GM18858 (cell line): Measurements from ENCODE around the gene CLIP1.
"Not testable (repeated sequence)": the region's sequence is repeated elsewhere in the genome, so short reads cannot be mapped to it uniquely, and the experiment has no call there.

Source experiments
- ATAC-seq: cut with Tn5 transposase; IDR thresholded peaks from one replicate; pipeline ENCODE4 v1.9.1; 2021; ENCODE audit not compliant: unreplicated experiment

The CLIP1 gene

GRCh38 chr12:122357536-122357935 is 64.9 kb downstream of the CLIP1 start:
- ATAC-seq = not testable (repeated sequence)

DNA sequence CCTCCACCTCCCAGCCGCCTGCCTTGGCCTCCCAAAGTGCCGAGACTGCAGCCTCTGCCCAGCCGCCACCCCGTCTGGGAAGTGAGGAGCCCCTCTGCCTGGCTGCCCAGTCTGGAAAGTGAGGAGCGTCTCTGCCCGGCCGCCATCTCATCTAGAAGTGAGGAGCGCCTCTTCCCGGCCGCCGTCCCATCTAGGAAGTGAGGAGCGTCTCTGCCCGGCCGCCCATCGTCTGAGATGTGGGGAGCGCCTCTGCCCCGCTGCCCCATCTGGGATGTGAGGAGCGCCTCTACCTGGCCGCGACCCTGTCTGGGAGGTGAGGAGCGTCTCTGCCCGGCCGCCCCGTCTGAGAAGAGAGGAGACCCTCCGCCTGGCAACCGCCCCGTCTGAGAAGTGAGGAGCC is 65.5 kb downstream of the CLIP1 start:
- not testable (repeated sequence) for ATAC-seq

DNA sequence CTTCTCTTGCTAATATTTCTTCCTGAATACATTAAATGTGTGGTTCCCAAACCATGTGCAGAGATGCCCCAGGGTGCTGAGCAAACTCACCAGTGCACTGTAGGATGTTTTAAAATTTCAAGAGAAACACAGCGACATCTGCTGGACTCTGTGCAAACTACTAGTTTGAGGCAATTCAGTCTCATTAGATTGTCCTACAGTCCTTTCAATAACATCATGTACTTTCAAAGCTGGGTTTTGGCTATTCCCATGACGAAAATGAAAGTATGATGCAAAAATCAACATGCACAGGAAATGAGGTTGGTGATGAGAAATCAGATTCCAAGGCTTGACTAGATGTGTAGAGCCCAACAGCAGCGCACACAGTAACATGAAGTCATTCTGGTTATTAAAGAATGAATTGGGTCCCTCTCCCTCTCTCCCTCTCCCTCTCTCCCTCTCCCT is 66.3 kb downstream of the CLIP1 start:
- ATAC-seq = no peak

- ATAC-seq = no peak
These were observed 66.8 kb downstream of the CLIP1 start for GRCh38 chr12:122355706-122356105.

- ATAC-seq = no peak
These were observed 67.4 kb downstream of the CLIP1 start for GRCh38 chr12:122354958-122355641.

DNA sequence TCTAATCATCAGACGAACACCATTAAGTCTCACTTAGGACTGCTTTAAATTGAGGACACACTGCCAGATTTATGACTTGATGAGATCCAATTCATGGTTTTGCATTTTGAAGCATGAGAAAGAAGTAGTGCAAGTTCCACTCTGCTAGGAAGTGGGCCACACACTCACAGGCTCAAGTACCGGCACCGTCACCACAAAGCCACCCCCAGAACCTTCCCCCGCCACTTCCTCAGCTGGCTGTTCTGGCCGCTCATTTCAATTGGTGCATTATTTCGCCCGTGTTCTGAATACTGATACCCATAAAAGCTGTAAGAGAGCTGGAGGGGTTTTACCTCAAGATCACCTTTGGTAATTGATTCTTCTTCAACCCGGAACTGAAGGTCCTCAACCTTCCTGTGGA is 70.1 kb downstream of the CLIP1 start:
- no peak for ATAC-seq

DNA sequence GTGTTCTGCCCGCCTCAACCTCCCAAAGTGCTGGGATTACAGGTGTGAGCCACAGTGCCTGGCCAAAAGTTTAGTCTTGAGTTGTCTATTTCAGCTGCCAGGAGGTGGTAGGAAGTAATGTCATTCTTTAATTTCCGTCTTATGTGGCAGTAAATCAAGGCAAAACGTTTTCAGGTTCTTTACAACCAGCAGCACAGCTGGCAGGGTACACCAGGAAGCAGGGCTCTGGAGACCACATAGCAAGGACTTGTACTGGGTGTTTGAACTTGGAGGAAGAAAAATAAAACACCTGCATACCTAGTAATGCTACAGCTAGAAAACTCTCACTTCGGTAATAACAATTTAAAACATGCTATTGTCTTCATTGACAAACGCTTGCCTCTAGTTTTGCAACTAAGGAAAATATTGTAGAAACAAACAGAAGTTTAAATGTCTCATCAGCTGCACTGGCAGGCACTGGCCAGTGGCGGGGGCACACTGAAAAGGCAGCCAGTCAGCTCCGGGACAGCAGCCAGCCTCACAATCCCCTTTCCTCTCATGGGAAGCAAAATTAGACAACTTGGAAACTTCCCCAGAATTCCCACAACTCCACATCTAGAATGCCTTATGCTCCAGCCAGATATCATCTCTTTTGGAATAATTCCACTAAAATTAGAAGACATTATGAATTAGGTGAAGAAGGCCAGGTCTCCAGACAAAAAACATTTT is 72.2 kb downstream of the CLIP1 start:
- ATAC-seq = no peak

- no peak for ATAC-seq
These were observed 73.4 kb downstream of the CLIP1 start for GRCh38 chr12:122349078-122349477.

GRCh38 chr12:122348505-122348904 is 74.0 kb downstream of the CLIP1 start:
- ATAC-seq = no peak

- ATAC-seq = no peak
These were observed 76.4 kb downstream of the CLIP1 start for GRCh38 chr12:122346054-122346453.

GRCh38 chr12:122345042-122345441 is 77.4 kb downstream of the CLIP1 start:
- ATAC-seq = no peak

DNA sequence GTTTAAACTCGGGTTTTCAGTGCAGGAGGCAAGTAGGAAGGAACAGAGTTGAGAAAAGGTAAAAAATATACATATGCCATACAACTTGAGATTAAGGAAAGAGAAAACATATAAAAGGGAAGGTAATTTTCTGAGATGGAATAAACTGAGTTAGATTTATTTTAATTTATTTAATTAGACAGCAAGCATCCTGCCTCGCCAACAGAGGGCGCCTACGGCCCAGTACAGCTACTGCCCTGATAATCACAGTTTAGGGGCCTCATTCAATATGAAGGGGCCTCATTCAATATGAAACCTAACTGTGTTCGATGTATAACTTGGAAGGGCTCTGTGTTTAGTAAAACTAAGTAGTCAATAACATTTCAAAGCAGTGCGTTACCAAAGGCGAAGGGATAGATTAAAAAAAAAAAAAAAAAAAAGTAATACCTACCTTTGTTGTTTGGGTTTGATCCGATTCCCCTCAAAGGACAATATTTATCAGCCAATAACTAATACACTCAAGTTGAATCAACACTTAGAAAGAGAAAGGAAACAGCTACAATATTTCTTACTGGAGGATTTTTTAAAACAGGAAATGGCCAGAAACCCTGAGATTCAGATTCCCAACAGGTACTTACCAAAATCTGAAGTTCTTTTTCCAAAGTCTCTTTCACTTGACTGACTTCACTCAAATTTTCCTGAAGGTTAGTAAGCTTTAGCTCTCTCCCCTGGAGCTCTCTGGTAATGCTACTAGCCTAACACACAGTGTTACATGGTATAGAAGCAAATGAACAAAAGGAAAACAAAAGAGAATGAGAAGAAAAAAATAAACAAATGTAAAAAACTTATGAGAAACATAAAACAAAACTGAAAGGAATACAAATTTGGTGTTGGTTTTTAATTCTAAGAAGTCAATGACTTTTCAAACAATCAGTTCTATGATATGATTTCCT is 86.2 kb downstream of the CLIP1 start:
- no peak for ATAC-seq

GRCh38 chr12:122333142-122334087 is 89.1 kb downstream of the CLIP1 start:
- ATAC-seq = no peak

- ATAC-seq = no peak
These were observed 94.7 kb downstream of the CLIP1 start for GRCh38 chr12:122327494-122328385.

DNA sequence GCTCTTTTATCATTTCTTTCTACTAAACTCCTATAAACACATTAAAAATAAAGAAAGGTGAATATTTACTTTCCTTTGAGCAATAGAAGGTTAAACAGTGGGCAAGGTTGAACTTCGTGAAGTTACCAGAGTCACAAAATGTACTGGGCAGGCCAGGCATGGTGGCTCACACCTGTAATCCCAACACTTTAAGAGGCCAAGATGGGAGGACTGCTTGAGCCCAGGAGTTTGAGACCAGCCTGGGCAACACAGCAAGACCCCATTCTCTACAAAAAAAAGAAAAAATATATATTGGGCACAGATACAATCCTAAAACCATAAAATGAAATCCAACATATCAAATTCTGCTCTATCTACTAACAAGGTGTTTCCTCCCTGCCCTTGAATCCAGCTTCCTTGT is 95.5 kb downstream of the CLIP1 start:
- ATAC-seq = no peak

- ATAC-seq = no peak
These were observed 95.9 kb downstream of the CLIP1 start for GRCh38 chr12:122326586-122326985.

- no peak for ATAC-seq
These were observed 99.0 kb downstream of the CLIP1 start for GRCh38 chr12:122323311-122324019.

DNA sequence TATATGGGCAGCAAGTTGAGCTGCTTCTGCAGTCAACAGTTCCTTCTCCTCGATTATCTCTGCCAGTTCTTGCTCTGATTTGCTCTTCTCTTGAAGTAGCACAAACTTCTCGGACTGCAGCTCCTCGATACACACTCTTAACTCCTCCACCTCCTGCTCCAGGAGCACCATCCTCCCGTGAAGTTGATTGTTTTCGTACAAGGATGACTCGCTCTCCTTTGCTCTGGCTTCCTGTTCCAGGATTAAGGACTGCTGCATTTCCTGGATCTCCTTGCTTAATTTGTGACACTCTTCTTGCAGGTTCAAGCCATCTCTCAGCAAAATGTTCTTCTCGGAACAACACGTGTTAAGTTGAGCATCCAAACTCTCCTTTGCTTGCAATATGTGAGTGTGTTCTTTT is 100.0 kb downstream of the CLIP1 start:
- ATAC-seq = no peak
